Measurements from ENCODE around the gene DNAH12.

DNA sequence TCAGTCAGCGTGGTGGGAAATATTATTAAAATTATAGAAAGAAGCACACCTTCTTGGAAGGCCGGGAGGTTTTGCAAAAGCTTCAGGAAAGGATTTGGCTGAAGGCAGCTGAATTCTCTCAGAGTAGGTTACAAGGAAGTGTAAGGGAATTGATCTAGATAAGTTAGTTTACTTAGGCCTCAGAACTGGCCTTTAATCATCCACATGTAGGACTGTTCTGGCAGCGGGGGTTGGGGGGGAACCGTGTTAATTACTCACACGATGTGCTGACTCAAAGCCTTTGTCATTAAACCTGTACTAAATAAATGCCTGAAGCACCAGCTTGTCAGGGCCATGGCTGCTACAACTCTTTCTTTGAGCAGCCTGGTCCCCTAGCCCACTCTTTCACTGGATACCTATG lies 264.5 kb downstream of the DNAH12 start:
- TF ChIP-seq, protein P1, sequence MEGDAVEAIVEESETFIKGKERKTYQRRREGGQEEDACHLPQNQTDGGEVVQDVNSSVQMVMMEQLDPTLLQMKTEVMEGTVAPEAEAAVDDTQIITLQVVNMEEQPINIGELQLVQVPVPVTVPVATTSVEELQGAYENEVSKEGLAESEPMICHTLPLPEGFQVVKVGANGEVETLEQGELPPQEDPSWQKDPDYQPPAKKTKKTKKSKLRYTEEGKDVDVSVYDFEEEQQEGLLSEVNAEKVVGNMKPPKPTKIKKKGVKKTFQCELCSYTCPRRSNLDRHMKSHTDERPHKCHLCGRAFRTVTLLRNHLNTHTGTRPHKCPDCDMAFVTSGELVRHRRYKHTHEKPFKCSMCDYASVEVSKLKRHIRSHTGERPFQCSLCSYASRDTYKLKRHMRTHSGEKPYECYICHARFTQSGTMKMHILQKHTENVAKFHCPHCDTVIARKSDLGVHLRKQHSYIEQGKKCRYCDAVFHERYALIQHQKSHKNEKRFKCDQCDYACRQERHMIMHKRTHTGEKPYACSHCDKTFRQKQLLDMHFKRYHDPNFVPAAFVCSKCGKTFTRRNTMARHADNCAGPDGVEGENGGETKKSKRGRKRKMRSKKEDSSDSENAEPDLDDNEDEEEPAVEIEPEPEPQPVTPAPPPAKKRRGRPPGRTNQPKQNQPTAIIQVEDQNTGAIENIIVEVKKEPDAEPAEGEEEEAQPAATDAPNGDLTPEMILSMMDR (IDR thresholded peaks at IDR 0.05) = no peak
- no peak for TF ChIP-seq POLR2A (IDR thresholded peaks at IDR 0.05)

Measured in esophagus squamous epithelium (tissue), 4 donors.